GM19025 (cell line): Measurements from ENCODE around the gene PRKG1.

Experiments used
- ATAC-seq: cut with Tn5 transposase; IDR thresholded peaks from one replicate; pipeline ENCODE4 v1.9.1; 2021; ENCODE audit warnings: mild to moderate bottlenecking, low read depth, moderate library complexity; ENCODE audit not compliant: unreplicated experiment

PRKG1 gene

GRCh38 chr10:51886438-51887068, 812.3 kb downstream of the PRKG1 start:
- ATAC-seq, result no peak

GRCh38 chr10:51888263-51888662, 814.0 kb downstream of the PRKG1 start:
- ATAC-seq, result no peak

DNA sequence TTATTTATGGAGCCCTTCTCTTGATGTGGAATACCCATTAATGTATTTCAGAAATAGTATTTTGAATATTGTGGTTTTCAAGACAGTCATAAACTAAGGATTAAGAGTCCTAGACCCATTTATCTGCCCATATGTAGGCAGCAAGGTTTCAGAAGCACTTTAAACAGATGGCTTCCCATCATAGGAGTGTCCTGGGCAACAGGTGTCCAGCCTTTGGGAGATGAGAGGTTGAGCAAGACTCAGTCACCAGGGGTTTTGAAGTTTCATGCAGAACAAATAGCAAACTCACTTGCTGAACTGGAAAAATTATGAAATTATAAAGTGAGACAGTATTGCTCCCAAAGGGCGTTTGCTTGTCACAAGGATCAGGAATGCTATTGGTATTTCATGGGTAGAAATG, 818.0 kb downstream of the PRKG1 start:
- no peak for ATAC-seq

GRCh38 chr10:51892965-51893658, 818.8 kb downstream of the PRKG1 start:
- peak; percentile 75 for ATAC-seq

DNA sequence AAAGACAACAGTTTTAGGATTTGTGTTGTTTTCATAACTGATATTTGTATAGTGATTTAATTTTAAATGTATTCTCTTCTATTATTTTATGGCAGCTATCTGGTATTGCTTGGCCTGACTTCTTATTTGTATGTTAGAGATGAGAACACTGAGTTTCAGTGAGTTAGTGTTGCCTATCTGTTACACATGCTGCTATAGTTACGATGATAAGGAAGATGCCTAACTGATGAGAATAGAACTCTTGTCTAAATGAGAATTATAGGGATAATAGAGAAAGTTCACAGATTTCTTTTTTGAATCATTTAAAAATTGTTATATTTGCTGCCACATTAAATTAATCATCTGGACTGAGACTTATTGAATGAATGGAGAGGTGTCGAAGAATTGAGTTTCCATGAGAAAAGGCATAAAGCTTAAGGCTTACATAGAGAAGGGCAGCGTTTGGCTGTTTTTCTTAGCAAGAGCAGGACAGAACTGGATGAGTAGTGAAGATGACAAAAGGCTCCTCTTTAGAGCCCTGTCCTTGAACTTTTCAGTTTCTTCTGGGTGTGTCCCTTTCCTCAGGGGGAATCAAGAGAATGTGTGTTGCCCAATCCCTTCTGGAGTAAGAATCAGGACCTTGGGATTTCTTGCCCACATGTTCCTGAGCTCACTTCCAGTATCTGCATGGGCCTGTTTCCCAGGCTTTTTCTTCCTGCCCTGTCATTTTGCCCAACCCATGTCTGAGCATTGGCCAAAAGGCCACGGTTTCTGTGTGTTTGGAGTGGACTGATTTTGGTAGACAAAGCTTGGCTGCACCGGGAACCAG, 820.7 kb downstream of the PRKG1 start:
- no peak for ATAC-seq

DNA sequence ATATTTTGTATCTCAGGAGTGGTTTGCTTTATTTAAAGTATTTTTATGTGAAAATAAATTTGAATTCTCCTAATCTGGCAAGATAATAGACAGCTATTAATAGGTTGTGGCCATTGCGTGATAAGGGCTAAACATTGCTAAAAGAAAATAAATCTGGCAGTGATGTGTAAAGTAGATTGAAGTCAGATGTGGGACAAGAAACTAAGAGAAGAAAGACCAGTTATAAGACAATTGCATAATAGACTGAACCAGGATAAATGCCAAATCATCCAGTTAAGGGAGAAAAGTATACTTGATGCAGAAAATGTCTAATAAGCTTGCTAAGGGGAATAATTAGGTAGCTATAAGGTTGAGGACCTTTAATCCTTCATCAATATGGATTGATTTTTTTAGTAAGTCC, 822.6 kb downstream of the PRKG1 start:
- ATAC-seq, result no peak

- no peak for ATAC-seq
Observed at GRCh38 chr10:51897560-51897959, 823.3 kb downstream of the PRKG1 start.

DNA sequence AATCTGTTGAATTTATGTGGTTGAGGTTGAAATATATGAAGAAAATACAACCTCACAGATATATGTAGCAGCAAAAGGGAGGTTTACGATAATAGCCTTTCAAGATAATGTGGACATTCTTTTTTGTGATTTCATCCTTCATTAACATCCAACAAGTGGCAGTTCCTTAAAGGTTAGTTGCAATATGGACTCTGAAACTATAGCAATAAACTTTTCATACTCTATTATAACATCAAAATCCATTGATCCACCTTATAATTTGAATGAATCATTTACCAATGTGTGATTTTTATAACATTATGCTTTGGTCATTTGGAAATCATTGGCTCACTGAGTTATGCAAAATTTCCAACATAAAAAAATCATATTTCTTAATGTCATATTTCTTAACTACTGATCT, 825.9 kb downstream of the PRKG1 start:
- no peak for ATAC-seq

GRCh38 chr10:51903675-51904074, 829.4 kb downstream of the PRKG1 start:
- no peak for ATAC-seq

GRCh38 chr10:51905032-51905431, 830.7 kb downstream of the PRKG1 start:
- ATAC-seq, result no peak

- no peak for ATAC-seq
Observed at GRCh38 chr10:51907361-51907760, 833.1 kb downstream of the PRKG1 start.

DNA sequence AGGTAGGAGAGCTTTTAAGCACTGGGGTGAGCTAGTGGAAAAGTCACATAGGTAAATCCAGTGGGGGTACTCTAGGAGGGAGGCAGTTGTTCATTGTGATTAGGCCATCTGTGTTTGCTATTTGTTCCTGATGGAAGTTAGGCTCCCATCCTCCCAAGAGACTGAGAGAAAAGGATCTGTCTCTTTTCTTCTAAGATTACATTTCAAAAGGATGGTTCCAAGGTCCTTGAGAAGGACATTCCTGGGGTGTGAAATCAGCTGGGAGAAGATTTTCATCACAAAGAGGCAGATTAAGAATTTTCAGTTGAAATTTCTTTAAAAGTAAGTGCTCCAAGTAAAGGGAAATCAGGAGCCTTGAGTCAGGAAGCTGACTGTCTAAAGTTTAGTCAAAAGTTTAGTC, 835.9 kb downstream of the PRKG1 start:
- no peak for ATAC-seq

DNA sequence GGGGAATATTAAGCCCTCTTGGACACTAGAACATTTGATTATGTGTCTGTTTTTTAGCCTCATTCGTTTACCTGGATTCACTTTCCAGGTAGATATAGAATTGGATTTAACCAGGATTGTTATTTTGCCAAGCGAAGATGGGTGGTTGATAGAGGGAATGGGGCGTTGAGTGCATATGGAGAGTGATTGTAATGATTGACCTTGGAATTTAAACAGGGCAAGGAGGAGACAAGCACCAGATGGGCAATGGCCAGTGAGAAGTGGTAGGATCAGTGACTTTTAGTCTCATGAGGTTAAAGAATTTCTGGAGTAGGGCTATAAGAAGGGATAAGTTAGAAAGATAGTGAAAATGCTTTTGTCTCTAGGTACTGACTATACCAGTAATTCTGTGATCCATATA, 836.3 kb downstream of the PRKG1 start:
- ATAC-seq, result no peak

DNA sequence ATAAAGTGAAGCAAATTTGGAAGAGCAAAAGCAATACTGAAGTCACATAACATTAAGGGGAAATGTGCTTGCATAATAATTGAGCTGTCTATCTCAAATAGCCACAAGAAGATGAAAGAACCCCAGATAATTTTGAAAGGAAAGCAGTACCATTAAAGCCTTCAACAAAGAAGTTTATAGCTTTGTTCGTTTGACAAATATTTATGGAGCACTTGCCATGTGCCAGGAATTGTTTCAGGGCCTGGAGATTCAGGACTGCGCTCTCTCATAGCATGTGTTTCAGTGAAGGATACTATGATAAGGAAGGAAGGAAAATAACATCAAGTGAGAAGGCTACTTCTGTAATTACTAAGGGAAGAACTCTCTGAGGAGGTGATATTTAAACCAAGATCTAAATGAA, 837.4 kb downstream of the PRKG1 start:
- ATAC-seq, result no peak

GRCh38 chr10:51915031-51915542, 840.8 kb downstream of the PRKG1 start:
- ATAC-seq, result no peak

DNA sequence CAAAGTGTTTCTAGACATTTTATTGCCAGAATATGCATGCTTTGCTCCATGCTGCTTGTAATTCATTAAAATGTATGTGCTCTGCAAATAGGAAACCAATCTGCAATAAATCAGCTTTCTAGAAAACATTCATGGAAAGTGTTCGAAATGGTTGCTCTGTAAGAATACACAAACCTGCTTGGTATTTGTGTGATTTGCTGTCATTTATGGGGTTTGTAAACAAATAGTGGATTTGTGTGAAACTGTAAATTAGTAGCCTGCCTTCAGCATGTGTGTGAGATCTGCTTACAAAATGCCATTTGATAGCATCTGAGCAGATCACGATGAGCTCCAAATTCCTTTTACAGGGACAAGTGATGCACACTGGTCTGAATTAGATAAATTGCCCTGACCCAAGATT, 844.2 kb downstream of the PRKG1 start:
- no peak for ATAC-seq

GRCh38 chr10:51918884-51919325, 844.6 kb downstream of the PRKG1 start:
- no peak for ATAC-seq

DNA sequence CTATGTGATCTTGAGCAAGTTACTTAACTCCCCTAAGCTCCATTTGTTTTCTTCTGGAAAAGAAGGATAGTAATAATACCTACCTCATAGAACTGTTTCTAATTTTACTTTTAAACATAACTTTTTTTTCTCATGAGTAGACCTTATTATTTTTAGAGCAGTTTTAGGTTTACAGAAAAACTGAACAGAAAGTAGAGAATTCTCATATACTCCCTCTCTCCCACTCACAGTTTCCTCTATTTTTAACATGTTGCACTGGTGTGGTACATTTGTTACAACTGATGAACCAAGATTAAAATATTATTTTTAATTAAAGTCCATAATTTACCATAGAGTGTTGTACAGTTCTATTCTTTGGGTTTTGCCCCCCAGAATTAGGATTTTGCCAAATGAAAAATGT, 846.4 kb downstream of the PRKG1 start:
- ATAC-seq, result no peak

DNA sequence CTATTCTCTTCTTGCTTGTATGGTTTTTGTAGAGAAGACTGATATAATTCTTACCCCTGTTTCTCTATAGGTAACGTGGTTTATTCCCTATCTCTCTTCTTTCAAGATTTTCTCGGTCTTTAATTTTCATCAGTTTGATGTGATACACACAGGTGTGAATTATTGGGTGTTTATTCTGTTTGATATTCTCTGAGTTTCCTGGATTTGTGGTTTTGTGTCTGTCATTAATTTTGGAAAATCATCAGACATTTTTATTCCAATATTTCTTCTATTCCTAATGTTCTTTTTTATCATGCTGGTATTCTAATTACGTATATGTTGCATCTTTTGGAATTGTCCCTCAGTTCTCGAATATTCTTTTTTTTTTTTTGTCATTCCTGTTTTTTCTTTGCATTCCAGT, 850.1 kb downstream of the PRKG1 start:
- no peak for ATAC-seq

DNA sequence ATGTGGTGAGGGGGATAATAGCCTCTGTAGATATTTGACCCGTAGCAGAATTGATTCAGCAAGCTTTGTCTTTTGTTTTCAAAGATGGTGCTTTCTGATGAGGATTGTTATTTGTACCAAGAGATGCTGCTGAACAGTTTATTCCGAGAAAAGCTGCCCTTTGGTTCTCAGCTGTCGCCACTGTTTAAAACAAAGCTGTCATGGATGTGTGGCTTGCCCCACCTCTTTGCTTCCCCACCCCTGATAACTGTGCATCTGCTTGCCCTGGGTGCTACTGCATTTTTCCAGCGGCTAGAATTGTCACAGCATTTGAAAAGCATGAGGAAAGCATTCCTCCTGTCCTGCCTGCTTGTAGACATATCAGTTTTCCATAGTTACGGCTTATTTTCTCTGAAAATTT, 852.0 kb downstream of the PRKG1 start:
- ATAC-seq, result no peak

GRCh38 chr10:51928162-51928561, 853.9 kb downstream of the PRKG1 start:
- no peak for ATAC-seq
